Upper lobe of left lung (tissue), 4 donors: ENCODE measurements around the gene LCOR.

Experiments
- CTCF ChIP-seq, 6 experiments: fragments of 450-650 bp in 4 of 6; fragments of 200-600 bp in 2 of 6; sonication (generic) in 2 of 6; IDR thresholded peaks; one replicate each; pipeline ENCODE4 v1.5.1; 2016 to 2019; ENCODE audit warnings: antibody characterized with exemption in 6 of 6
- EP300 ChIP-seq, 4 donors: sonication (generic); formaldehyde crosslinking; IDR thresholded peaks; one replicate each; pipeline ENCODE4 v1.5.1; 2017; ENCODE audit warnings: antibody characterized with exemption in 4 of 4, control low read depth in 2 of 4
- POLR2A ChIP-seq, 4 donors: fragments of 450-650 bp; IDR thresholded peaks; one replicate each; pipeline ENCODE4 v1.5.1; 2016 to 2017; ENCODE audit warnings: antibody characterized with exemption in 4 of 4, mild to moderate bottlenecking in 2 of 4
- POLR2AphosphoS5 ChIP-seq, 2 donors: sonication (generic); formaldehyde crosslinking; IDR thresholded peaks; one replicate each; pipeline ENCODE4 v1.5.1; 2017; ENCODE audit warnings: antibody characterized with exemption in 2 of 2

GRCh38 chr10:97031459-97031858 lies 199.4 kb downstream of the LCOR start:
- TF ChIP-seq CTCF (IDR thresholded peaks at IDR 0.05): no peak
- no peak for TF ChIP-seq POLR2A (IDR thresholded peaks at IDR 0.05)
- no peak for TF ChIP-seq POLR2AphosphoS5 (IDR thresholded peaks at IDR 0.05)
- no peak for TF ChIP-seq EP300 (IDR thresholded peaks at IDR 0.05)
